Measurements from ENCODE around the gene TRAPPC3.
A peak's percentile ranks its signal among the peaks of the same experiment; 100 is the strongest.

The TRAPPC3 gene

GRCh38 chr1:36154335-36154734 lies 5.0 kb upstream of the TRAPPC3 start:
- DNase-seq (ENCODE audit: low read depth in 2 of 2, low spot score in 1 of 2): no peak

DNA sequence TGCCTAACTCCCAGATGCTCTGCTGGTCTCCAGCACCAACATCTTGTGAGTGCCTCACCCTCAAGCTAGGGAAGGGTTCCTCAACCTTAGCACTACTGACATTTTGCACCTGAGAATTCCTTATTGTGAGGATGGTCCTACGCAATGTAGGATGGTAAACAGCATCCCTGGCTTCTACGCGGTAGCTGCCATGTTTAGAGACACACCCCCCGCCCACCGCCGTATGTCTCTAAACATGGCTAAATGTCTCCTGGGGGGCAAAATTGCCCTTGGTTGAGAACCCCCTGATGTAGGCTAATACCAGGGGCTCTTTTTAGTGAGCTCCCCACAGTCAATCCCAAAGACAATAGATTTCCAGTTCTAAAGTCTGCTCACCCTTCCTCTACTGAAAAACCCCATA lies 4.2 kb upstream of the TRAPPC3 start:
- DNase-seq (ENCODE audit: low read depth in 2 of 2, low spot score in 1 of 2): no peak

DNA sequence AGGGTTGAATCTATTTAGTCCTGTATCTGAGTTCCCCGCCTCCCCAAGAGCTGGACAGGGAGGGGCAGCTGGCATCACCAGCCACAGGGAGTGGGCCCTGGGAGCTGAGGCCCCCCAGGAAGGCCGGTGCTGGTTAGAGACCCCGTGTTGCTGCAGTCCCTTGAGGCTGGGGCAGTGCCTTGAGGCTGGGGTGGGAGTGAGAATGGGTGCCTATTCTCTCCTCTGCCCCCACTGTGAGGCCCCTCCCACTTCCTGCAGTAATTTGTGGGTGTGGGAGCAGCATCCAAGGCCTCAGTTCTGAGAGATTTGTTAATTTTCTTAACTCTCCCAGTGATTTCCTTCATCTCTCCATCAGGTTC lies 2.5 kb upstream of the TRAPPC3 start:
- DNase-seq (ENCODE audit: low read depth in 2 of 2, low spot score in 1 of 2): peak in 1 of 2 donors; percentile 35

DNA sequence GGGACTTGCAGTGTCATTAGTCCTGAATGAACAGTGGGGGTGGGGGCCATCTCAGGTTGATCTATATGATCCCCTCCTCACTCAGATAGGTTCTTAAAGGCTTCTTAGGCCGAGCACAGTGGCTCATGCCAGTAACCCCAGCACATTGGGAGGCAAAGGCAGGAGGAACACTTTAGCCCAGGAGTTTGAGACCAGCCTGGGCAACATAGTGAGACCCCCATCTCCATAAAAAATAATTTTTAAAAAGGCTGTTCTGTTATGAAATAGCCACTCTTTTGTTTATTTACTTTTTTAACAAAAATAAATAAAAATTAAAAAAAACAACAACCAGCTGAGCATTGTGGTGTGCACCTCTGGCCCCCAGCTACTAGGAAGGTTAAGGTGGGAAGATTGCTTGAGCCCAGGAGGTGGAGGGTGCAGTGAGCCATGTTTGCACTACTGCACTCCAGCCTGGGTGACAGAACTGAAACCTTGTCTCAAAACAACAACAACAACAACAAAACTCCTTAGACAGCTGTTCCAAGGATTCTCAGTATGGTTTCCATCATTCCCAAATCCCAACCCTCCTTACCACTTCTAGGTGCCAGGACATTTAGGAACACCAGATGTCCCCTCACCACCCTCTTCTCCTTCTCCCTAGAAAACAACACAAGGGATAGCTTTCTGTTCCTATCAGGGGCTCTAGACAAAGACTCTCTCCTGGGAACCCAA lies 2.0 kb upstream of the TRAPPC3 start:
- DNase-seq (ENCODE audit: low read depth in 2 of 2, low spot score in 1 of 2): no peak

DNA sequence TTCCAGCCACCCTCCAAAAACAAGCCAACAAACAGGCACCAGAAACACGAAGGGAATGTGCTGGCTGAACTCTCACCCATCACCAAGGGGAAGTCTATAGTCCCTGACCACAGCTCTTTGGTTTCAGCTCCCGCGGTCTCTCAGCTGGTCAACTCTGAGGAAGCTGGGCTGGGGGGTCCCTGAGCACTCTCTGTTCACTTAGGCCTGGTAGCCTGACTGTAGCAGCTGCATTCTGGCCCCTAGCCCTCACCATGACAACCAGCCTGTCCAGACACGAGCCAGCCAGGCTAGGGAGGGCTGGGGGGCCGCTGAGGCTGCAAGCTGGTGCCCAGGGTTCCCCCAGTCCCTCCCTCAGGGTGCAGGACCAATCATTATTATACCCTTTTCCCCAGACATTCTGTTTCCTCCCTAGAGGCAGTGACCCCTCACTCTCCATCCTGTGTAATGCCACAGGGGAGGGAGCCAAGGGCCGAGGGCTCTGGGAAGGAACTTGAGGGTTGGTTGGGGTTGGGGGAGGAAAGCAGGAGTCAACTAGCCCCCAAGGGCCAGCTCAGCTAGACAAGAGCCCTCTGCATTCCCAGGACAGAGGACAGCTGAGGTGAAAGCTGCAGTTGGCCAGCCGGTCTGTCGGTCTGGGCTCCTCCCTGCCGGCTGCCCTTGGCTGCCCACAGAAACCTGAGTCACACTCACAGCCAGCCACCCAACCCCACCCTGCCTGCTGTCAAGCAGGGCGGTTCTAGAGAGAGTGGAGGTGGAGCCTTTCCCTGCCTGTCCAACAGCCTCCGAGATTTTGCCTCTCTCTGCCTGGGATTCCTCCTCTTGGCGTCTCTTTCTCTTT lies 1.2 kb upstream of the TRAPPC3 start:
- DNase-seq (ENCODE audit: low read depth in 2 of 2, low spot score in 1 of 2): peak; percentile 41 to 60

DNA sequence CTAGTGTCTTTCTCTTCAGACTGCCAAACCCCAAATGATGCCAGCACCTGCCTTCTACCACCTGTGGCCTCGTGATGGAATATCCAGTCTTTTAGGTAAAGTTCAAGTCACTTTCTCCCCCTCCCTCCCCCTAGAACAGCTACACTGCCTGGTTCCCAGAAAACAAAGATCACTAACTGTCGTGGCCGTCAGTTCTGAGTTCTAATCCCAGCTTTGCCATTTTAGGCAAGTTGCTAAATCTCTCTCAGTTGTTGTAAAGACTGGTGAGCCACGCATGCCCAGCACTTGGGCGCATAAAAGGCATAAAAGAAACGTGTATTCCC lies 648 bp upstream of the TRAPPC3 start:
- no peak for DNase-seq (ENCODE audit: low read depth in 2 of 2, low spot score in 1 of 2)

DNA sequence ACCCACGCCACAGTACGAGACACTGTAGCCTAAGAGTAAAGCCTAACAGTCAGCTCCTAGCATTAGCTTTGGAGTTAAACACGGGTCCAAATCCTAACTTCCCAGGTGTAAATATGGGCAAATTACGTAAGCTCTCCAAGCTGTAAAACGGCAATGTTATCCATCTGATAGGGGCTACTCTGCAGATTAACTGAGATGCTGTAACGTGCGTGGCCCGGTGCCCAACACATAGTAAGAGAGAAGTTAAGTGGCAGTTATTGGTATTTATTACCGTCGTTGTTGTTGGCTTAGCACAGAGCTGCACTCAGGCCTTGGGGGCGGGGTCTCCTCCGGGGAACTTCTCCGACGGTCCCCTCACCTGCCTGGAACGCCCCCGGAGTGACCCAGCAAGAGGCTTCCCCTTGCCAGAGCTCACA lies 457 bp downstream of the TRAPPC3 start:
- DNase-seq (ENCODE audit: low read depth in 2 of 2, low spot score in 1 of 2): no peak

GRCh38 chr1:36144413-36144812 lies 4.9 kb downstream of the TRAPPC3 start:
- DNase-seq (ENCODE audit: low read depth in 2 of 2, low spot score in 1 of 2): no peak

DNA sequence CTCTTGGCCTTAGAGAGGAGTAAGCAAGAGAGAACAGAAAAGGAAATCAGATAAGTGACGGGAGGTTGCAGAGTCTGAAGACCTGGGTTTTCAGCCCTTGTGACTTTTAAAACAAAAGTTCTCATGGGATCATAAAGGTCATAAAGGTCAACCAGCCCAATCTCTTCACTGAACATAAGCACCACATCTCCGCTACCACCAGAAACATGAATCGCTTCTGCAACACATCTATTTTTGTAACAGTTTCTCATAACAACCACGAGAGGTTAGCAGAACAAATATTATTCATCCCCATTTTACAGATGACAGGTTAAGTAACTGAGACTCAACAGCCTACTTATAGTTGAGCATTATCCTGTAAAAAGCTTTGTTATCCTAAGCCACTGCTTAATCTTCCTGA lies 5.9 kb downstream of the TRAPPC3 start:
- DNase-seq (ENCODE audit: low read depth in 2 of 2, low spot score in 1 of 2): no peak

DNA sequence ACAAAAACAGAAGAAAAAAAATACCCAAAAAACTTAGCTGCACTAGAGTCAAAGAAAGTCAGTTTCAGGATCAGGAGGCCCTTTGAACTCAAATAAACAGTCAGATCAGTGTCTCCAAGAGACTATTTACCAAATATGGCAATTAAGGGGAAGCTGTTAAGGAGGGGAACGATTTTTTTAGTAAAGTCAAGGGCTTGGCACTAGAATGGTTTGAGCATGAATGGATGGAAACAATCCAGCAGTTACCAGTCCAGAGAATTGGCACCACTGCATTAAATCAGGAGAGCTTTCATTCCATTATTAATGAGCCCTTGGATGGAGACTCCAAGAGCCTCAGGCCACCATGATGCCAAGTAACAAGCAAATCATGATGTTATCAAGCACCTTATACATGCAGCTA lies 7.2 kb downstream of the TRAPPC3 start:
- DNase-seq (ENCODE audit: low read depth in 2 of 2, low spot score in 1 of 2): no peak

- no peak for DNase-seq (ENCODE audit: low read depth in 2 of 2, low spot score in 1 of 2)
Observed at GRCh38 chr1:36139521-36139920, 9.8 kb downstream of the TRAPPC3 start.

DNA sequence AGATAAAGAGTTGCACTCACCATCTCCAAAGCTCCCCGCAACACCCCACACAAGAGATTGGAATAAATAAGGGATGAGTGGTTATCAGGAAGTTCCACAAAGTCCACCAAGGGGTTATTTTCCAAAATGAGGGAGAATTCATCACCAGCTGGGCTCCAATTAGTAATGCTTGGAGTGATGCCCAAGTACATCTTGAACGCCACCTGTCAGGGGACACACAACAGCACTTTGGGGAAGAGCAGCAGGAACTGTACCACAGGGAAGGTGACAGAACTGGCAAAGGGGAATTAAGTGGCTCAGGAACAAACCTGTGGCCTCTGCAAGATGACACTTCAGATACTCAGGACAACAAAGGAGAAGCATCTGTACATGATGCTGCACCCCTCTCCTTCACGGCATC lies 11.5 kb downstream of the TRAPPC3 start:
- no peak for DNase-seq (ENCODE audit: low read depth in 2 of 2, low spot score in 1 of 2)

DNA sequence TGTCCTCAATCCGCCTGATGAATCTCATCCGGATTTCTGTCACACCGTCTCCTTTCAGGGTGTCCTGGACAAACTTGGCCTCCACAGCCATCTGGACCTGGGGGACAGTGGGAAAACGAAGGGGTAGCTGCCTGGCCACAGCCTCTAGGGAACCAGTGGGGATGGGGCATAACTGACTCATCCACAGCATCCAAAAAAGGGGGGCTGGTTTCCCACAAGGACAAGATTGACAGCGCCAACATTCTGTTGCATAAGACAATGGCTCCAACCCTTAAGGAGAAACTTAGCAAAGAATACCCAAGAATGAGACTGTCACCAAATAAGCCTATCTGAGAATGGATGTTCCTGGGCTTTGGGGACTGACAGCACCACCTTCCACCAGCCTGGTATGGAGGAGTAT lies 12.1 kb downstream of the TRAPPC3 start:
- no peak for DNase-seq (ENCODE audit: low read depth in 2 of 2, low spot score in 1 of 2)

DNA sequence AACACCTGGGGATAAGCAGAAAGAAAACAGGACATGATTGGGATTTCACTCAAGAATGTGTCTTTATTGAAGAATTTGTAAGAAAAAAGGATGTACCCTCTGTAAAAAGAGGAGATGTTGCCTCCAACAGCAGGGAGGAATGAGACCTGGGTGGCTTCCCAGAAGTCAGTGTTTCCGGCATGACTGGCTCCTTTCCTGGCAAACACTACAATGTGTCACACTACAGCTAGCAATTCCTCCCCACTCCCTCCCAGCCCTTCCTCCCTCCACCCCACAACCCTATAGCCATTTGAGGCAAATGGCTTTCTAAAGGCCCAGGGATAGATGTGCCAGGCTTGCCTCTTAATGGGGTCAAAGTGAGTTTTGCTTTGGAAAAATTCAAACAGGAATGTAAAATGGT lies 12.8 kb downstream of the TRAPPC3 start:
- no peak for DNase-seq (ENCODE audit: low read depth in 2 of 2, low spot score in 1 of 2)

DNA sequence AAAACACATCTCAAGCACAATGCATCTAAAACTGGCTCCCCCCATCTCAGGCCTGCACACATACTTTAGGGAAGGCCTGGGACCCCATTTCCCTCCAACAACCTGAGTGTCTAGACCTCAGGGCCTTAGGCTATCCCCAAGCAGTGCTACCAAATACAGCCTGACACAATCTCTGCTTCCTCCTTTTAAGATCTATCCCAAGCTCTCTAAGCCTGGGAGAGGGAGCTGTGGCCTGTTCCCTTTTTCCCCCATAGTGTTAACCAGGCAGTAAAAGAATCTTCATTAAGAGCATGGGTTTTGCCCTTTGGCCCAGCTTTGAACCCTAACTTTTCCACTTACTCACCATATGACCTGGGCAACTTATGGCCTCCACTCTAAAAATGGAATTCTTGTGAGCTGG lies 13.5 kb downstream of the TRAPPC3 start:
- DNase-seq (ENCODE audit: low read depth in 2 of 2, low spot score in 1 of 2): no peak

DNA sequence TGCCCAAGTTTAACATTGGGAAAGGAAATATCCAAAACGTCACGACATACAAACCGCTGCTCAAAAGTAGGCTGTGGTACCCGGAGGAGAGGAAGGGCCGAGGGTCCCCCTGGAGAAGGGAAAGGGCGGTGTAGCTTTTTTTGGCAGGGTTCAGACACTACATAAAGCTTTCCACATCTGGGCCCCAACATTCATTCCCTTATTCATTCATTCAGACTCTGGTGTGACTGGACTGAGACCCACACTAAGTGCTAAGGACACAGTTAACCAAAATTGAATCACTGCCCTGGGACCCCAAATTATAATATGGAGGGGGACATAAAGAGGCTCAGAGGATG lies 14.0 kb downstream of the TRAPPC3 start:
- no peak for DNase-seq (ENCODE audit: low read depth in 2 of 2, low spot score in 1 of 2)

- DNase-seq (ENCODE audit: low read depth in 2 of 2, low spot score in 1 of 2): no peak
Observed at GRCh38 chr1:36134505-36135329, 14.6 kb downstream of the TRAPPC3 start.

GRCh38 chr1:36134031-36134430 lies 15.3 kb downstream of the TRAPPC3 start:
- DNase-seq (ENCODE audit: low read depth in 2 of 2, low spot score in 1 of 2): no peak

DNA sequence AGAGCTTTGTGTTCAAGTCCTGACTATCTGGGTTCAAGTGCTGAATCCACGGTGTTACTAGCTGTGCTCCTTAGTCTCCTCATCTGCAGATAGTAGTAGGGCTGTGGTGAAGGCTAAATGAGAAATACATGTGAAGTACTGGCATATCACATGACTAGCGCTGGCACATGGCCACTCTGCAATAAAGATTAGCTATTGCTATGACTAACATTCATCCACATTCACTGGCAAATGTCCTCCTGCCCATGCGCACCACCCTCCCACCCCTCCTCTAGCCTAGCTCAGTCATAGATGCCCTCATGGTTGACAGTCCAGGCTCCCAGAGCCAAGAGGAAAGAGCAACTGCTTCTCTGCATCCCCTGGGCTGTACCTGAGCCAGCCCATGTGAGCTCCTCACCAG lies 15.8 kb downstream of the TRAPPC3 start:
- no peak for DNase-seq (ENCODE audit: low read depth in 2 of 2, low spot score in 1 of 2)

DNA sequence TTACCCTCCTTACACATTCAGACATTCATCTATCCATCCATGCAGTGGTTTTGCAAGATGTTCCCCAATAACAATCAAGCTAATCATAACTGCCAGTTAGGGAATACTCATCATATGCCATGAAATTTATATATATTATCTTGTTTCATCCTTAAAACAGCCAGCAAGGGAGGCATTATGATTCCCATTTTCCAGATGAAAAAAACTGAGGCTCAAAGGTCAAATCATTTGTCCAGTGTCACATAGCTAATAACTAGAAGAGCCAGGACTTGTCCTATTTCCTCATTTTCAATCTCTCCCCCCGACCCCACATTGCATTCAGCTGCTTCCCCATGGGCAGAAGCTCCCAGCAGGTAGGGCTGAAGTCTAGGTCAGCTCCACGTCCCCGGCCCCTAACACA lies 17.3 kb downstream of the TRAPPC3 start:
- no peak for DNase-seq (ENCODE audit: low read depth in 2 of 2, low spot score in 1 of 2)

DNA sequence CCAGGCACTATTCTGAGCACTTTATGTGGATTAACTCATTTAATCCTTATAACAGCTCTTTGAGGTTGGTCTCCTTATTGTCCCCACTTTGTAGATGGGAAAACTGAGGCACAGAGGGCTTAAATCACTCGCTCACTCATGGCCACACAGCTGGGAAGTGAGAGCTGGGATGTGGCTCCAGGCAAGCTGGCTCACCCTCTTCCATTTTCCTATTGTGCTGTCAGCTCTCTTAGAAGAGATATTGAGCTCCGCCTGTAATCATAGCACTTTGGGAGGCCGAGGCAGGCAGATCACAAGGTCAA lies 20.4 kb downstream of the TRAPPC3 start:
- no peak for DNase-seq (ENCODE audit: low read depth in 2 of 2, low spot score in 1 of 2)

GRCh38 chr1:36128126-36128904 lies 21.0 kb downstream of the TRAPPC3 start:
- no peak for DNase-seq (ENCODE audit: low read depth in 2 of 2, low spot score in 1 of 2)

Data from stimulated activated CD8-positive, alpha-beta memory T cell treated with anti-CD3 and anti-CD28 coated beads, Interleukin-4, amount 100 ng/mL, for 4 hours (primary cell).